Astrocyte of the spinal cord (primary cell): ENCODE measurements around the gene COL5A1.
"Not testable (repeated sequence)": the region's sequence is repeated elsewhere in the genome, so short reads cannot be mapped to it uniquely, and the experiment has no call there.

ENCODE experiments used
- DNase-seq: peaks from one replicate; pipeline ENCODE4 v3.0.0; 2011; ENCODE audit warnings: low read depth, low spot score
- H3K4me3 ChIP-seq: 2 replicates; pipeline ENCODE4 v1.5.1; 2011; ENCODE audit warnings: low read depth, mild to moderate bottlenecking, low read length, moderate library complexity
- CTCF ChIP-seq: IDR thresholded peaks from 2 replicates; pipeline ENCODE4 v1.5.1; 2012; ENCODE audit warnings: low read depth, mild to moderate bottlenecking, low read length, inconsistent platforms
- in situ Hi-C: cut with HindIII; loops from 2 replicates; pipeline ENCODE4 v1.10.0; 2017; ENCODE audit warnings: low sequenced_read_pairs

Gene COL5A1

GRCh38 chr9:134681061-134681661 is 39.6 kb downstream of the COL5A1 start:
- in situ Hi-C loops: no loop called here
- peak; percentile 80 for DNase-seq
- TF ChIP-seq CTCF: no peak
- no peak overlapping the region for H3K4me3 ChIP-seq

GRCh38 chr9:134682026-134682425 is 40.4 kb downstream of the COL5A1 start:
- H3K4me3 ChIP-seq: no peak overlapping the region
- in situ Hi-C loops: no loop called here
- DNase-seq: no peak
- TF ChIP-seq CTCF: no peak

- in situ Hi-C loops: no loop called here
- DNase-seq: no peak
- no peak overlapping the region for H3K4me3 ChIP-seq
- no peak for TF ChIP-seq CTCF
These were observed 41.2 kb downstream of the COL5A1 start for GRCh38 chr9:134682651-134683364.

- no peak for DNase-seq
- no peak for TF ChIP-seq CTCF
- in situ Hi-C loops: no loop called here
- no peak overlapping the region for H3K4me3 ChIP-seq
These were observed 42.2 kb downstream of the COL5A1 start for GRCh38 chr9:134683714-134684374.

- TF ChIP-seq CTCF: no peak
- DNase-seq: no peak
- in situ Hi-C loops: no loop called here
- H3K4me3 ChIP-seq: no peak overlapping the region
These were observed 42.7 kb downstream of the COL5A1 start for GRCh38 chr9:134684375-134684723.

DNA sequence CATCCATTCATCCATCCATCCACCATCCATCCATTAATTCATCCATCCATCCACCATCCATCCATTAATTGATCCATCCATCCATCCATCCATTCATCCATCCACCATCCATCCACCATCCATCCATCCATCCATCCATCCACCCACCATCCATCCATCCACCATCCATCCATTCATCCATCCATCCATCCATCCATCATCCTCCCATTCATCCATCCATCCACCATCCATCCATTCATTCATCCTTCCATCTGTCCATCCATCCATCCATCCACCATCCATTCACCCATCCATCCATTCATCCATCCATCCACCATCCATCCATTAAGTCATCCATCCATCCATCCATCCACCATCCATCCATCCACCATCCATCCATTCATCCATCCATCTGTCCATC is 43.3 kb downstream of the COL5A1 start:
- in situ Hi-C loops, DNase-seq, H3K4me3 ChIP-seq: not testable (repeated sequence)

- in situ Hi-C loops: no loop called here
- no peak overlapping the region for H3K4me3 ChIP-seq
- TF ChIP-seq CTCF: no peak
- DNase-seq: no peak
These were observed 44.2 kb downstream of the COL5A1 start for GRCh38 chr9:134685784-134686183.
